ENCODE results near the gene TMEM213.

DNA sequence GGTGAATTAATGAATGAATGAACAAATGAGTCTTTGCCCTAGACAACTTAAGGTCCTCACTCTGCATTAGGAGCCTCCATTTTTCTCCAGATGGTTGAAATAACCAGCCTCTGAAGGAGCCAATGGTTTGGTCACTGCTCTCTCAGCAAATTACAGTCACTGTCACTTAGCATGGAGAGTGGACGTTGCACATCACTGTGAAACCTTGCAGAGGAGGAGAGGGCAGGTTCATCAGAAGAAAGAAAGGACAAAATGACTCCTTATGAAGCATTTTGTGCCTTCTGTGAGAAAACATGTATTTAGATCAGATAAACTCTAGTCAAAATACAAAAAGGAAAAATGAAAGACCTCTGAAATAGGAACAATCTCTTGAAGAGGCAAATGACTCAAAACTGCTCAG lies 6.8 kb downstream of the TMEM213 start:
- TF ChIP-seq EZH2 (IDR thresholded peaks at IDR 0.05): no peak
- TF ChIP-seq, protein P1, sequence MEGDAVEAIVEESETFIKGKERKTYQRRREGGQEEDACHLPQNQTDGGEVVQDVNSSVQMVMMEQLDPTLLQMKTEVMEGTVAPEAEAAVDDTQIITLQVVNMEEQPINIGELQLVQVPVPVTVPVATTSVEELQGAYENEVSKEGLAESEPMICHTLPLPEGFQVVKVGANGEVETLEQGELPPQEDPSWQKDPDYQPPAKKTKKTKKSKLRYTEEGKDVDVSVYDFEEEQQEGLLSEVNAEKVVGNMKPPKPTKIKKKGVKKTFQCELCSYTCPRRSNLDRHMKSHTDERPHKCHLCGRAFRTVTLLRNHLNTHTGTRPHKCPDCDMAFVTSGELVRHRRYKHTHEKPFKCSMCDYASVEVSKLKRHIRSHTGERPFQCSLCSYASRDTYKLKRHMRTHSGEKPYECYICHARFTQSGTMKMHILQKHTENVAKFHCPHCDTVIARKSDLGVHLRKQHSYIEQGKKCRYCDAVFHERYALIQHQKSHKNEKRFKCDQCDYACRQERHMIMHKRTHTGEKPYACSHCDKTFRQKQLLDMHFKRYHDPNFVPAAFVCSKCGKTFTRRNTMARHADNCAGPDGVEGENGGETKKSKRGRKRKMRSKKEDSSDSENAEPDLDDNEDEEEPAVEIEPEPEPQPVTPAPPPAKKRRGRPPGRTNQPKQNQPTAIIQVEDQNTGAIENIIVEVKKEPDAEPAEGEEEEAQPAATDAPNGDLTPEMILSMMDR (IDR thresholded peaks at IDR 0.05): no peak

Data from neural progenitor cell (in vitro differentiated cells).